DOHH2 (cell line): Measurements from ENCODE around the gene SUCO.

Source experiments
- H3F3A ChIP-seq: fragments of 200-600 bp; sonication (generic), shearing (Covaris generic); 2 replicates; pipeline ENCODE4 v1.6.0; 2016; ENCODE audit warnings: antibody characterized with exemption, mild to moderate bottlenecking; ENCODE audit not compliant: control insufficient read depth, insufficient read depth
- H3K27ac ChIP-seq: fragments of 200-600 bp; sonication (generic); 2 replicates; pipeline ENCODE4 v1.5.1; 2014; ENCODE audit warnings: low read depth, mild to moderate bottlenecking, low read length, moderate library complexity
- H3K27me3 ChIP-seq: fragments of 200-600 bp; sonication (generic); 2 replicates; pipeline ENCODE4 v1.6.1; 2014; ENCODE audit warnings: mild to moderate bottlenecking, low read length, mixed read lengths; ENCODE audit not compliant: control insufficient read depth
- H3K36me3 ChIP-seq: fragments of 200-600 bp; sonication (generic); 2 replicates; pipeline ENCODE4 v1.6.1; 2014; ENCODE audit warnings: mild to moderate bottlenecking, low read length, moderate library complexity, mixed read lengths; ENCODE audit not compliant: control insufficient read depth
- H3K4me1 ChIP-seq: fragments of 200-600 bp; sonication (generic); 2 replicates; pipeline ENCODE4 v1.6.1; 2014; ENCODE audit warnings: mild to moderate bottlenecking, low read length, mixed read lengths; ENCODE audit not compliant: control insufficient read depth
- H3K4me2 ChIP-seq: fragments of 200-600 bp; sonication (generic); 2 replicates; pipeline ENCODE4 v1.6.0; 2014; ENCODE audit warnings: mild to moderate bottlenecking, low read length, moderate library complexity
- H3K4me3 ChIP-seq: fragments of 200-600 bp; sonication (generic); 2 replicates; pipeline ENCODE4 v1.5.1; 2014; ENCODE audit warnings: mild to moderate bottlenecking, low read length, mixed read lengths
- H3K79me2 ChIP-seq: fragments of 200-600 bp; sonication (generic); 2 replicates; pipeline ENCODE4 v1.6.1; 2014; ENCODE audit warnings: mild to moderate bottlenecking, low read length, mixed read lengths; ENCODE audit not compliant: control insufficient read depth
- H3K9me2 ChIP-seq: fragments of 200-600 bp; sonication (generic); replicated peaks from 2 replicates; pipeline ENCODE4 v1.6.1; 2014; ENCODE audit warnings: mild to moderate bottlenecking, low read length, mixed read lengths; ENCODE audit not compliant: control insufficient read depth
- H3K9me3 ChIP-seq: fragments of 200-600 bp; sonication (generic); 2 replicates; pipeline ENCODE4 v1.6.1; 2014; ENCODE audit warnings: antibody characterized with exemption, low read length, mixed read lengths; ENCODE audit not compliant: control insufficient read depth, insufficient read depth
- H4K20me1 ChIP-seq: fragments of 200-600 bp; sonication (generic); 2 replicates; pipeline ENCODE4 v1.6.0; 2014; ENCODE audit warnings: low read depth, mild to moderate bottlenecking, antibody characterized with exemption, low read length, moderate library complexity; ENCODE audit not compliant: control insufficient read depth, insufficient read depth
- EZH2phosphoT487 ChIP-seq: fragments of 200-600 bp; sonication (generic); IDR thresholded peaks from 2 replicates; pipeline ENCODE4 v1.6.1; 2017; ENCODE audit warnings: borderline replicate concordance, mild to moderate bottlenecking, antibody characterized with exemption, low read length, moderate library complexity, mixed read lengths
- TF ChIP-seq, protein P1 (sequence below): fragments of 200-600 bp; sonication (generic); IDR thresholded peaks from one replicate; pipeline ENCODE4 v1.5.1; 2014; ENCODE audit warnings: antibody characterized with exemption, mild to moderate bottlenecking, low read depth, low read length; ENCODE audit not compliant: poor library complexity, severe bottlenecking

Gene SUCO

GRCh38 chr1:172647110-172647564 lies 114.2 kb downstream of the SUCO start:
- no peak overlapping the region for H3K27ac ChIP-seq
- H4K20me1 ChIP-seq: no peaks in the 10 kb centered on the region
- no peak overlapping the region for H3K4me3 ChIP-seq
- no peaks in the 10 kb centered on the region for H3K79me2 ChIP-seq
- no peaks in the 10 kb centered on the region for H3K36me3 ChIP-seq
- no peaks in the 10 kb centered on the region for H3K9me2 ChIP-seq
- H3F3A ChIP-seq: no peaks in the 10 kb centered on the region
- peaks cover 14% of the 10 kb centered on the region for H3K4me1 ChIP-seq
- TF ChIP-seq, protein P1, sequence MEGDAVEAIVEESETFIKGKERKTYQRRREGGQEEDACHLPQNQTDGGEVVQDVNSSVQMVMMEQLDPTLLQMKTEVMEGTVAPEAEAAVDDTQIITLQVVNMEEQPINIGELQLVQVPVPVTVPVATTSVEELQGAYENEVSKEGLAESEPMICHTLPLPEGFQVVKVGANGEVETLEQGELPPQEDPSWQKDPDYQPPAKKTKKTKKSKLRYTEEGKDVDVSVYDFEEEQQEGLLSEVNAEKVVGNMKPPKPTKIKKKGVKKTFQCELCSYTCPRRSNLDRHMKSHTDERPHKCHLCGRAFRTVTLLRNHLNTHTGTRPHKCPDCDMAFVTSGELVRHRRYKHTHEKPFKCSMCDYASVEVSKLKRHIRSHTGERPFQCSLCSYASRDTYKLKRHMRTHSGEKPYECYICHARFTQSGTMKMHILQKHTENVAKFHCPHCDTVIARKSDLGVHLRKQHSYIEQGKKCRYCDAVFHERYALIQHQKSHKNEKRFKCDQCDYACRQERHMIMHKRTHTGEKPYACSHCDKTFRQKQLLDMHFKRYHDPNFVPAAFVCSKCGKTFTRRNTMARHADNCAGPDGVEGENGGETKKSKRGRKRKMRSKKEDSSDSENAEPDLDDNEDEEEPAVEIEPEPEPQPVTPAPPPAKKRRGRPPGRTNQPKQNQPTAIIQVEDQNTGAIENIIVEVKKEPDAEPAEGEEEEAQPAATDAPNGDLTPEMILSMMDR: no peak
- no peak for TF ChIP-seq EZH2phosphoT487
- no peak overlapping the region for H3K4me2 ChIP-seq
- H3K27me3 ChIP-seq: peaks cover 3% of the 10 kb centered on the region; the same call in 1 of the 2 replicates
- H3K9me3 ChIP-seq: no peaks in the 10 kb centered on the region

DNA sequence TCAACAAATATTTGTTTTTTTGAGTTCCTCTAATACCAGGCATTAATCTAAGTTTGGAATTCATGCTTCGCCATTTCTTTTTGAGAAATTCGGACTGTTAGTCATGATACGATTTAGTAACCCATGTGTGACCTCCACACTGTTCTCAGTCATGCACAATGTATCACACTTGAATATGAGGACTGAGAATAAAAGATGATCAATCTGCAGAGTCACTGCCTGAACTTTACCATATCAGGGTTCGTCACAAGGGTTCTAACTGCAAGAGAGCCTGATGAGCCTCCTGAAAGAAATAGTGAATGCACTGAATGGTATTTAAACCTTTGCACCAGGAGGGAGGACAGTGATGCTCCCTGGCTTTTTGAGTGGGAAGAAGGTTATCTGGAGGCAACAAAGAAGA lies 115.0 kb downstream of the SUCO start:
- no peak overlapping the region for H3K27ac ChIP-seq
- no peak for TF ChIP-seq EZH2phosphoT487
- TF ChIP-seq, protein P1: no peak
- no peaks in the 10 kb centered on the region for H4K20me1 ChIP-seq
- no peaks in the 10 kb centered on the region for H3K79me2 ChIP-seq
- H3K4me1 ChIP-seq: peaks cover 13% of the 10 kb centered on the region
- H3K9me3 ChIP-seq: no peaks in the 10 kb centered on the region
- H3K4me2 ChIP-seq: no peak overlapping the region
- peaks cover 3% of the 10 kb centered on the region; the same call in 1 of the 2 replicates for H3K27me3 ChIP-seq
- H3K9me2 ChIP-seq: no peaks in the 10 kb centered on the region
- no peaks in the 10 kb centered on the region for H3F3A ChIP-seq
- H3K36me3 ChIP-seq: no peaks in the 10 kb centered on the region
- no peak overlapping the region for H3K4me3 ChIP-seq

DNA sequence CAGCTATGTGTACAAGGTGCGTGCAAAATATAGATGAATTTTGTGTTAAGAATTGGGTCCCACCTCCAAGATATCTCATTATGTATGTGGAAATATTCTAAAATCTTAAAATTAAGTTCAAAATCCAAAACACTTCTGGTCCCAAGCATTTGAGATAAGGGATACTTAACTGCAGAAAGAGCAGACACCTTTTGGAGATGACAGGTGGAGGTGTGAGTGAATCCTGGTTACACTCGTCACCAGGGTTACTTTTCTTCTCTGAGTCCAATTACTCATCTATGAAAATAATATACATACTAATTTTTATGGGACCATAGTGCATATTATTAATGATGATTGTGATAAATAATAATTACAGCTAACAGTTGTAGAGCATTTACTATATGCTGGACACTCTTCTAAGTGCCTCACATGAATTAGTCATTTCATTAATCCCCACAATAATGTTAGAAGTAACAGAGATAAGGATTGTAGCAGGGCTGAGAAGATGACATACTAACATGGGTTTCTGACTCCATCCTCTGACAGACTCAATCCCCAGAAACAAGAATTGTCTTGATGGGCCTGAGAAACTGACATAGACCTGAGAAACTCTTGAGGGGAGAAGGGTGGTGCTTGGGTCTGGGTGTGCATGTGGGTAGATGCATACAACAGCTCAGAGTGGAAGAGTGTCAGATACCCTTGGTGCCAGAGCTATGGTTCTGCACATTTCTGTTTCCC lies 117.7 kb downstream of the SUCO start:
- H3F3A ChIP-seq: no peaks in the 10 kb centered on the region
- H3K9me3 ChIP-seq: no peaks in the 10 kb centered on the region
- H3K4me3 ChIP-seq: no peak overlapping the region
- no peaks in the 10 kb centered on the region for H3K9me2 ChIP-seq
- no peak overlapping the region for H3K27ac ChIP-seq
- TF ChIP-seq EZH2phosphoT487: no peak
- TF ChIP-seq, protein P1: no peak
- H4K20me1 ChIP-seq: no peaks in the 10 kb centered on the region
- H3K36me3 ChIP-seq: no peaks in the 10 kb centered on the region
- H3K79me2 ChIP-seq: no peaks in the 10 kb centered on the region
- H3K27me3 ChIP-seq: peaks cover 15% of the 10 kb centered on the region
- H3K4me1 ChIP-seq: no peaks in the 10 kb centered on the region
- no peak overlapping the region for H3K4me2 ChIP-seq
